WTC11 (cell line): ENCODE data around the gene FUBP3.

Experiments used
- CTCF ChIP-seq: fragments of 200-600 bp; IDR thresholded peaks from 2 replicates; pipeline ENCODE4 v1.8.0; 2022; ENCODE audit warnings: antibody characterized with exemption
- E2F1 ChIP-seq: sonication (generic); formaldehyde crosslinking; IDR thresholded peaks from 2 replicates; pipeline ENCODE4 v1.8.0; 2022; ENCODE audit warnings: mild to moderate bottlenecking, missing genetic modification reagents
- E2F5 ChIP-seq: sonication (generic); formaldehyde crosslinking; IDR thresholded peaks from 2 replicates; pipeline ENCODE4 v1.8.1; 2022; ENCODE audit warnings: mild to moderate bottlenecking, moderate library complexity, missing genetic modification reagents
- ETV6 ChIP-seq: sonication (generic); formaldehyde crosslinking; IDR thresholded peaks from 2 replicates; pipeline ENCODE4 v1.8.1; 2022; ENCODE audit warnings: mild to moderate bottlenecking, missing genetic modification reagents
- GRHL2 ChIP-seq: fragments of 250-450 bp; sonication (Bioruptor Pico); IDR thresholded peaks from 2 replicates; pipeline ENCODE4 v1.8.0; 2022; ENCODE audit warnings: mild to moderate bottlenecking, moderate library complexity; ENCODE audit not compliant: insufficient replicate concordance, severe bottlenecking
- NR1H2 ChIP-seq: sonication (generic); formaldehyde crosslinking; IDR thresholded peaks from 2 replicates; pipeline ENCODE4 v1.9.0; 2021; ENCODE audit warnings: mild to moderate bottlenecking, moderate library complexity, missing genetic modification reagents
- PREB ChIP-seq: sonication (generic); formaldehyde crosslinking; IDR thresholded peaks from 2 replicates; pipeline ENCODE4 v1.8.1; 2022; ENCODE audit warnings: mild to moderate bottlenecking, missing genetic modification reagents, moderate library complexity, borderline replicate concordance
- TP53 ChIP-seq: sonication (generic); formaldehyde crosslinking; IDR thresholded peaks from 2 replicates; pipeline ENCODE4 v1.8.1; 2023; ENCODE audit warnings: mild to moderate bottlenecking, missing genetic modification reagents
- USF1 ChIP-seq: sonication (generic); formaldehyde crosslinking; IDR thresholded peaks from 2 replicates; pipeline ENCODE4 v1.8.0; 2022; ENCODE audit warnings: mild to moderate bottlenecking, missing genetic modification reagents
- ZNF138 ChIP-seq: sonication (generic); formaldehyde crosslinking; conservative IDR thresholded peaks from 2 replicates; pipeline ENCODE4 v1.8.1; 2022; ENCODE audit warnings: mild to moderate bottlenecking, moderate library complexity, missing genetic modification reagents
- ZNF423 ChIP-seq: fragments of 250-450 bp; sonication (Bioruptor Pico); IDR thresholded peaks from 2 replicates; pipeline ENCODE4 v2.1.2; 2022; ENCODE audit warnings: mild to moderate bottlenecking, moderate library complexity
- ZNF512 ChIP-seq: sonication (generic); formaldehyde crosslinking; IDR thresholded peaks from 2 replicates; pipeline ENCODE4 v1.8.1; 2022; ENCODE audit warnings: missing genetic modification reagents, borderline replicate concordance
- ZNF671 ChIP-seq: fragments of 250-450 bp; sonication (Bioruptor Pico); IDR thresholded peaks from 2 replicates; pipeline ENCODE4 v1.8.0; 2021; ENCODE audit warnings: mild to moderate bottlenecking

GRCh38 chr9:130599625-130600024 lies 20.2 kb downstream of the FUBP3 start:
- no peak for TF ChIP-seq TP53 (CRISPR knock-in tag)
- no peak for TF ChIP-seq CTCF
- TF ChIP-seq GRHL2 (CRISPR knock-in tag) = no peak
- no peak for TF ChIP-seq E2F1 (CRISPR knock-in tag)
- TF ChIP-seq ZNF512 (CRISPR knock-in tag) = no peak
- no peak for TF ChIP-seq ETV6 (CRISPR knock-in tag)
- TF ChIP-seq USF1 (CRISPR knock-in tag) = no peak
- no peak for TF ChIP-seq ZNF671 (CRISPR knock-in tag)
- no peak for TF ChIP-seq ZNF423 (CRISPR knock-in tag)
- no peak for TF ChIP-seq ZNF138 (CRISPR knock-in tag)
- no peak for TF ChIP-seq E2F5 (CRISPR knock-in tag)
- no peak for TF ChIP-seq PREB (CRISPR knock-in tag)
- TF ChIP-seq NR1H2 (CRISPR knock-in tag) = no peak
